Stimulated activated CD8-positive, alpha-beta memory T cell treated with anti-CD3 and anti-CD28 coated beads, Interleukin-12 subunit alpha, Interleukin-12 subunit beta, amount 100 ng/mL, for 4 hours (primary cell): ENCODE results near the gene GABPA.
"Not testable (repeated sequence)": the region's sequence is repeated elsewhere in the genome, so short reads cannot be mapped to it uniquely, and the experiment has no call there.

Experiments
- DNase-seq: peaks from one replicate; pipeline ENCODE4 v3.0.0-alpha.2; 2020; ENCODE audit warnings: low read depth

GABPA gene

DNA sequence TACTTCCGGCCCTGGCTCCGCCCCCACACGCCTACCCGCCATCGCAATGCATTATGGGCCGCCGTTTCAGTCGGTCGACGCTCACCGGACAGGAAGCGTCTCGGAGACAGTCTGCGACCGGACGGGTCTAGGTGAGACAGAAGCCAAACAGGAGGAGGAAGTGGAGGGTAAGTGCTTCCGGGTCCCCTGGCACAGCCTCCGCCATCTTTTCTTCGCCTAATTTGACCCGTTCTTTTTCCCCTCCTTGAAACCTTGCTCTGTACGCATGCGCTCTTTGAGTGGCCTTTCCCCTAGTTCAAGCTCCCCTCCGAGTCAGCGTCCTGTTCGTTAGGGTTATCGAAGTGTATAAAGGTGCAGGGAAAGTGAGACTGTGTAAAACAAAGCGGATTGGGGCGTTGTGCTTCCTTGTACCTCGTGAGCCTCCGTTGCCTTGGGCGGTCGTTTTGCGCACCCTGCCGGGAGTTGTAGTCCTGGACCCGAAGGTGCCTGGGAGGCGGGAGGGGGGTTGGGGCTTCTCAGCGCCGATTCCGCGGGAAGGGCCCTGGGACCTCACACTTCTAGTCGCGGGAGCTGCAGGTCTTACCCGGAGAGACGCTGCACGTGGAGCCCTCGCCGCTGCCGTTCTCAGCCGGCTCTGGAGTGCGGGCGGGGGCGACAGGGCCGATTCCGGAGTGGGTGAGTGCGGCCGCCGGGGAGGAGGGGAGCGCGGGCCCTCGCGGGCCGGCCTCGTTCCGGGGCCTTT is at the start of gene GABPA, which contains the start of gene ATP5PF:
Gene GABPA, plus strand, starts transcription at position 69 of the 742 bp plus-strand sequence. CDS start 6,627 bp downstream, outside the sequence.
Gene ATP5PF, minus strand, starts transcription at position 1 of the 742 bp plus-strand sequence. CDS start 5,110 bp downstream, outside the sequence.
- DNase-seq, result peak; percentile 97

DNA sequence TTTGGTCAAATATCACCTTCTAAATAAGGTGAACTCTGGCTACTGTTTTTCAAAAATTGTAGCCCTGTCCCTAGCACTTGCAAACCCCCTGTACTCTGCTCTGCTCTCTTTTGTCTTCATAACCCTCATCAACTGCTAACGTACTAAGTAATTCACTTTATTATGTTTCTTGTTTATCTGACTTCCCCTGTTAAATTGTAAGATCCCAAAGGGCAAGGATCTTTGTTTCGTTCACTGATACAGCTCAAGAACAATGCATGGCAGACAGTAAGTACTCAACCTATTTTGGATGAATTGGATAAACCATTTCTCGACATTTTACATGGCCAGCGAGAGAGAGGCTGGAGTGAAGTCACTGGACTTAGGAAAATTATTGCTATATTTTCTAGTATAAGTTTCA is 47.0 kb upstream of the GABPA start:
- no peak for DNase-seq

DNA sequence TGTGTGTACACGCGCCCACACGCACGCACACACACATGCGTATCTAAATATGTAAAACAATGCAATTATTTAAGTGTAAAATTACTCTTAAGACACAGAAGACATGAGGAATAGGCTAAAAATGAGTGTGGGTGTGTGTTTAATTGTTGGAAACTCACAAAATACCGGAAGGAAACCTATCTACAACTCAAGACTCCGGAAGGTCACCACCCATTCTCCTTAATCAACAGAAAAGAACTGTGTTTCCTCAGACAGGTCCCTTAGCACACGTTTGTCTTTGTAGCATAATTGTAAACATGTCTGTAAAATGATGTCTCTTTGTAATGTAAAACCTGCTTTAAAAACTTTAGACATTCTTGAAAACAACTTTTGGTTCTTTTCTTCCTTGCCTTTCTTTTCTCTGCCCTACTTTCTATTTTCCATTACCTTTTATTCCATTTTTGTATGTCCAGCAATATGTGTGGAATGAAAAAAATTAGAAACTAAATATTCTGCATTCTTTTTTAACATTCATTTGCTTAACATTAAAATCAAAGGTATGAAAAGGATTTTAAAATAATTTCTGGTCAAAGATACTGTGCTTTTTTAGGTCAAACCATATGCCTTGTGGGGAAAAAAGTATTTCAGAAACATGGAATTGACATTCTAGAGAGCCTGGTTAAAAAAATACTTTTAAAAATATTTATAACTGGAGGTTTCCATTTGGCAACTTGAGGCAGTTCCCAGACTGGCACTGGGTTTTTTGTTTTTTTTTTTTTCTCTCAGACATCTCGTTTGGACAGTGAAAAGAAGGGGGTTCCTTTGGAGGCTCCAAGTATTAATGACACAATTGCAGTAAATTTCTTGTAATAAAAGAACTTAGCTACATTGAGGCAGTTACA is 46.3 kb upstream of the GABPA start:
- DNase-seq, result no peak

DNA sequence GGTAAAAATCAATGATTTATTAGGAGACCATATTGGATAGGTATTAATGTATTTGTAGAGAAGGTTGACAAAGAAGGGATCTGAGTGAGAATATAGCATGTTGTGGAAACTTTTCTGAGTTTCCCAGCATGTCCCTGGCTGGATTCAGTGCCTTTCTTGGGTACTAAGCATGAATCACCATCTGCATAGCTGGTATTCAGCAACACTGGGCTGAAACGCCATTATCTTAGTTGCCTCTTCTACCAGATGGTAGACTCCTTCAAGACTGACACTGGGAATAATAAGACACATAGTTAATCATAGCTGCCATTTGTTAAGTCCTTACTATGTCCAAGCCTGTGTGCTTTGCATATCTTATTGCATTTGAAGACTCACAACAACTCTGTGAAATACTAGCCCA is 45.5 kb upstream of the GABPA start:
- DNase-seq, result no peak

DNA sequence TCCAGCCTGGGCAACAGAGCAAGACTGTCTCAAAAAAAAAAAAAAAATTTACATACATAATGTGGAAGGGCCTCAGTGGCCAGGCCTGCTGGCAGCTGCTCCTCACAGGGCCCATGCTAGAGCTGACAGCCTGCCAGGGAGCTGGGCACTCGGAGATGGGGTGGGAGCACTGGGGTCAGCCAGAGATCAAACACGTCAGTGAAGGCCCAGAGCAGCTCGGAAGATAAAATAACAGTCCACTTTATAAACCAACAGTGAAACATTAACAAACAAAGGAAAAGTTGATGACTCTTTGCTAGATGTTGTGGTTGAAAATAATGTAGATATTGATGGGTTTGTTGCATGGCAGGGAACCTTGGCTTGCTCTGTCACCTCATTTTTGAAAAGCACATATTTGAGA is 42.8 kb upstream of the GABPA start:
- no peak for DNase-seq

DNA sequence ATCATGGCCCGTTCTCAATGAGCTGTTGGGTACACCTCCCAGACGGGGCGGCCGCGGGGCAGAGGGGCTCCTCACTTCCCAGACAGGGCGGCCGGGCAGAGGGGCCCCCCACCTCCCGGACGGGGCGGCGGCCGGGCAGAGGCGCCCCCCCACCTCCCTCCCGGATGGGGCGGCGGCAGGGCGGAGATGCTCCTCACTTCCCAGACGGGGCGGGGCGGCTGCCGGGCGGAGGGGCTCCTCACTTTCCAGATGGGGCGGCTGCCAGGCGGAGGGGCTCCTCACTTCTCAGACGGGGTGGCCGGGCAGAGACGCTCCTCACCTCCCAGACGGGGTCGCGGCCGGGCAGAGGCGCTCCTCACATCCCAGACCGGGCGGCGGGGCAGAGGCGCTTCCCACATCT is 39.3 kb upstream of the GABPA start:
- DNase-seq, result not testable (repeated sequence)

DNA sequence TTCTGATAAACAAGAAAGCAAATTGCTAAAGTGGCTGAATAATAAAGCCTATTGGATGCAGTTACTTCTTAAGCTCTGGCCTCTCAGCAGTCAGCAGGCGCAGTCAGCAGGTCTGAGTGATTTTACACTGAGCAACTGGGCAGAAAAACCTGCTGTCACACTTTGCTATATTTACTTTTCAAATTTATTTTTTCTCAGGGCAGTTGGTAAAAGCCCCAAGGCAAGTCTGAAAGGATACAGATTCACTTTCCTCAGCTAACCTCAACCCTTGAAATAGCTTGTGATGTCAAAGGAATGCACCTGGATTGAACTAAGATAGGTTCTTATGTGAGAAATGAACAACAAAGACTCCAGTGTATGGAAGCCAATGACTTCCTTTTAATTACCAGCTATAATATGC is 34.0 kb upstream of the GABPA start:
- DNase-seq, result no peak

DNA sequence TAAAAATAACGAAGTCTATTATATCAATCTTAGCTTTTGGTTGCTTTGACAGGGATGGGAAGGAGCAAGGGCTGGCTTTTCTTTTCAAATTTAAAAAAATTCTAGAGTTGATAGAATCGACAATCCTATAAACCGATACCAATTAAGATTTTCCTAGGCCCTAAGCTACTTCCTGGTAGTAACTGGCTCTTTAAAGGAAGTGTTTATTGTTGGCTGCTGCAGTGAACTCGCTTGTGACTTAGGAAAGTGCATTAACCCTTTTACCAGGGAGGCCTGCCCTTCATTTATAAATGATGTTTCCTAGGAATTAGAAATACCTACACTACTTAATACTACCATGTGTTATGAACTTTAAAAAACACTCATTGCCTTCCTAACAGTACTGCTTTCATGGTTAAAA is 33.2 kb upstream of the GABPA start:
- no peak for DNase-seq

DNA sequence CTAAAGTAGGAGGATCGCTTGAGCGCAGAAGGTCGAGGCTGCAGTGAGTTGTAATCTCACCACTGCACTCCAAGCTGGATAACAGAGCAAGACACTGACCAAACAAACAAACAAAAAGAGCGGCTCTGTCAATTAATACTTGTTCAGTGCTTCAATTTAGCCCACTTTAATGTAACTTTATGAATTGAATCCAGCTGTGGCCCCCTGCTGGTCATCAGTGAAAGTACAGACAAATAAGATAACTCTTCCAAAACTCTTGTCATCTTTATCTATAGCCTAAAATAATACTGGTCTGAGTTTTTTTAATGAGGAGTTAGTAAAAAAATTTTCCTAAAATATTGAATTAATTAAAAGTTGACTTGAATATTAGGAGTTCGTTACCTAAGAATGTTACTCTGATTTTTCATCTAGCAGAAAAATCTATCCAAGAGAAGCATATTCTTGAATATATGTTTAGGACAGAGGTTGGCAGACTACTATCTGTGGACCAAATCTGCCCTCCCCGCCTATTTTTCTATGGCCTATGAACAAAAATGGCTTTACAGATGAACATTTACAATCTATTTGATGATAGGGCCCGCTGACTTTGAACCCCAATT is 26.2 kb upstream of the GABPA start:
- no peak for DNase-seq

DNA sequence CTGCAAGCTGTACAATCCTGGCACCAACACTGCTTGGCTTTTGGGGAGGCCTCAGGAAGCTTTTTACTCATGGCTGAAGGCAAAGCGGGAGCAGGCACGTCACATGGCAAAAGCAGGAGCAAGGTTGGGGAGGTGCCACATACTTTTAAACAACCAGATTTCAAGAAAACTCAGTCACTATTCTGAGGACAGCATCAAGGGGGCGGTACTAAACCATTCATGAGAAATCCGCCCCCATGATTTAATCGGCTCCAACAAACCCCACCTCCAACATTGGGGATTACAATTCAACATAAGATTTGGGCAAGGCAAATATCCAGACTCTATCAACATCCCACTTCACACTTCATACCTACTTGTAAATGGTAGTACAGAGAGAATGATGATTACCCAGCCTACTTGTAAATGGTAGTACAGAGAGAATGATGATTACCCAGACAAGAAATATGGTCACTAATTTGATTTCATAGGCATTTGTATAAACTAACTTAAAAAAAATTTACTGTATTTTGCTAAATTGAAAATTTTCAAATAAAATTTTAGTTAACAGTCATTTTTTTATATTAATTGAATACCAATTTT is 25.0 kb upstream of the GABPA start:
- no peak for DNase-seq

DNA sequence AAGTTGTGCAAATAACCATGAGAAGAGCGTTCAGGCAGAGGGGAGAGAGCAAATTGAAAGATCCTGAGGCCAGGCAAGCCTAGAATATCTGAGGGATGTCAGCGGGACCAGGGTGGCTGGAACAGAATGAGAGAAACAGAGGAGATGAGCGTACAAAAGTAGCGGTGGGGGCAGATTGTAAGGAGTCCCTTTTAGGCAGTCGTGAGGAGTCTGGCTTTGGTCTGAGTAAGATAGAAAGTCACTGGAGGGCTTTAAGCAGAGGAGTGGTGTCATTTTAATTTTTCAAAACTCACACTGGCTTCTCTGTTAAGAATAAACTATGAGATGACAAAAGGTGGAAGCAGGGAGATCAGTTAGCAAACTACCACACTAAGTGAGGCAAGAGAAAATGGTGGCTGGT is 24.2 kb upstream of the GABPA start:
- no peak for DNase-seq

DNA sequence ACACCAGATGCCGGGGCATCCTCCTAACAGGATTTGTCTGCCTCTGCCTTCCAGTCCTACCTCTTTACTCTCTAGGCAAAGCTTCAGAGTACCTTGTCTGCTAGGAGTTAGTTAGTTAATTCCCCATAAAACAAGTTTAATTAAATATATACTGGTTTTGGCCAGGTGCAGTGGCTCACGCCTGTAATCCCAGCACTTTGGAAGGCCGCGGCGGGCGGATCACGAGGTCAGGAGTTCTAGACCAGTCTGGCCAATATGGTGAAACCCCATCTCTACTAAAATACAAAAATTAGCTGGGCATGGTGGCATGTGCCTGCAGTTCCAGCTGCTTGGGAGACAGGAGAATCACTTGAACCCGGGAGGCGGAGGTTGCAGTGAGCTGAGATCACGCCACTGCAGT is 20.7 kb upstream of the GABPA start:
- not testable (repeated sequence) for DNase-seq

DNA sequence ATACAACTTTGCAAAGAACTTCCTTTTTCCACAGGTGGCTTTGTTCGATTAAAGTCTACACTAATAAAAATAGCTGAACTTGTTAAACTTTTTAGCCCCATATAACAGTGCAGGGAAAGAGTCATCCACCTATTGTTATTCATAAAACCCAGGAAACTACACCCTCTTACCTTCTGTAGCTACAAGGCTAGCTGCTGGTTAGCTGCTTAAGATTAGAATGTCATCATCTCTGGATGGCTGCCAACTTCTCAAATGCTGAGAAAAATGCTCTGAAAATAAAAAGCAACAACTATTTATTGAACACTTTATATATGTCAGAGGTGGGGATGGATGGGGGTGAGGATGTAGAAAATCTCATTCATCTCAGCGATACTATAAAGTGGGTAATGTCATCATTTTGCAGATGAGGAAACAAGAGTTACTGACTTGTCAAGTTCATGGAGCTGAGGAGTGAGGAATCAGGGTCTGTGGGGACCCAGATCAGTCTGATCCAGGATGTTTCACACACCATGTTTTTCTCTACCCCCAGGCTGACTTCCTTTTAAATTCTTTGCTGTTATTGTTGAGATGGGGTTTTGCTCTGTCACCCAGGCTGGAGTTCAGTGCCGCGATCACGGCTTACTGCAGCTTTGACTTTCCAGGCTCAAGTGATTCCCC is 17.2 kb upstream of the GABPA start:
- DNase-seq, result no peak

DNA sequence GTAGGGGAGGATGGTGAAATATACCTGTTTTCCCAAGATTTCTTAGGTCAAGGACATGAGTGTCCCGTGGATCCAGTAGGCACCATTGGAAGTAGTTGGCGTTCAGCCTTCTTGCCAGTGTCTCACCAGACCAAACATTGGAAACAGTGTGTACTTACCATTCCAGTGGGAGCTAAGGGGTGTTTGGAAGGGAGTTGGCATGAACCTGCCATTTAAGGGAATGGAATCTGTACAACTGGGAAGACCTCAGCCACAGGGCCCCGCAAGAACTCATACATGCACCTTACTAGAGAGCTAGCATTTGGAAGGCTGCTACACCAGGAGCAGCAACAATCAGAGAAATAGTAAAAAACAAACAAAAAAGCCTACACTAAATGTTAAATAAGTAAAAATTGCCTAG is 12.8 kb upstream of the GABPA start:
- no peak for DNase-seq

DNA sequence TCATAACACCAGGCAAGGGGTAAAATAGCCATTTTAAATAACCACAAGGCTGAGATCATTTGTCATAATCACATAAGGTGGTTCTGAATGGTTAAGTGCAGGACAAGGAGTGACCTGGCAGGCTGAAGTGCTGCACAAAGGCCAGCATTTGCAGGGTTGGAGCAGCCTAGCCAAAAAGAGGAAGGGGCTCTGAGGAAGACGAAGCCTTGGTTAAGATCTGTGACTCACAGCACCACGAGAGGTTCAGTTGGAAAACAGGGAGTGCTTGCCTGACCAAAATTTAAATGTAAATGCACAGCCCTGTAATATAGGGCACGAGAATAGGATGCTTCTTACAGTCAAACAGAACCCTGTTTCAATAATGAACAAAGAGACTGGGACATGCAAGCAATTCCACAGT is 12.1 kb upstream of the GABPA start:
- DNase-seq, result no peak

DNA sequence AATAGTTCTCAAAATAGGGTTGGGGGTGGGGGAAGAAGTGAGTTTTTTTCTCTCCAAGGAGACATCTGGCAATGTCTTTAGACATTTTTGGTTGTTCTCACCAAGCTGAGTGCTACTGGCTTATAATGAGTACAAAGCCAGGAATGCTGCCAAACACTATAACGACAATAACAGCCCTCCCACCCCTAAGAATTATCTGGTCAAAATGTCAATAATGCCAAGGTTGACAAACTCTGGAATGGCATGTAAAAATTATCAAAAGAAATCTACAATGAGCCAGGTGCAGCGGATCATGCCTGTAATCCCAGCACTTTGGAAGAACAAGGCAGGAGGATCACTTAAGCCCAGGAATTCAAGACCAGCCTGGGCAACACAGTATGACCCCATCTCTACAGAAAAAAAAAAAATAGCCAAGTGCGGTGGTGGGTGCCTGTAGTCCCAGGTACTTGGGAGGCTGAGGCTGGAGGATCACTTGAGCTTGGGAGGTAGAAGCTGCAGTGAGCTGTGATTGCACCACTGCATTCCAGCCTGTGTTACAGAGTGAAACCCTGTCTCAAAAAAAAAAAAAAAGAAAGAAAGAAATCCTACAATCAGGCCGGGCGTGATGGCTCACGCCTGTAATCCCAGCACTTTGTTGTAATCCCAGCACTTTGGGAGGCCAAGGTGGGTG is 2.5 kb upstream of the GABPA start:
- no peak for DNase-seq

DNA sequence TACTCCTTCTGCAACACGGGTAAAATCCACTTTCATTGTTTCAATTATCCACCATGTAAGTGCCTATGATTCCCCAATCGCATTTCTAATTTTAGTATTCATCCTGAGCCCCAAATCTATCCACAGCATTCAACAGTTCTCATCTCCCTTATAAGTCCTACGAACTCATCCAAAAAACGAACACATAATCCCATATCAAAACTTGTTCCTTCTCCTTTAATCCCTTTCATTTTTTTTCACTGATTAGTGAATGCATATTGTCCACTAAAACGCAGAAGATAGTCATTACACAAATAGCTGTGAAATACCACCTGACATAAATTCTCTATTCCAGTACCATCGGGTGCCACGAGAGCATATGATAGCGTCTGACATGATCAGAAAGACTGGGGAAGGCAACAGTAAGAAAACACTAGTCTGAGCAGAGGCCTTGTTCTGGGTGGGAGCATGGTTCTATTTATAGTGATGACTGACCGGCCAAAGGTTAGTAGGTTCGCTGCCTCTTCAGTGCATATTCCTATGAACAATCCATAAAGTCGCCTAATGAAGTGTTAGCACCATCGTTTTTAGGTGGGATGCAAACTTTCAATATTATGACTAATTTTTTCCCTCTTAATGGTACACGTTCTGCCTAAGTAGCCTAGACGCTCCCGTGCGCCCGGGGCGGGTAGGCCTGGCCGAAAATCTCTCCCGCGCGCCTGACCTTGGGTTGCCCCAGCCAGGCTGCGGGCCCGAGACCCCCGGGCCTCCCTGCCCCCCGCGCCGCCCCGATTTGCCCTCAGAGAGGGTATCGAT is 716 bp upstream of the GABPA start:
- DNase-seq, result no peak

DNA sequence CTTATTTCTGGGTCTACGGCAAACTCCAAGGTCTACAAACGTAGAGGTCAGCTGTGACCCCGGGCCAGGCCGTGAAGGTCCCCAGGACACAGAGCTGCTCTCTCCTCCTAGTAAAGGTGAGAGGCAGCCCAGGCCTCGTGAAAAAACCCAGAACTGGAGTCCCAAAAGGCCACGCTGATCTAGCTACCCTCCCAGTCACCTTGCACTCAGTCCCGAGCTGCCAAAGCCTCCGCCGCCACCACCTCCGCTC is 193 bp upstream of the GABPA start:
- no peak for DNase-seq

DNA sequence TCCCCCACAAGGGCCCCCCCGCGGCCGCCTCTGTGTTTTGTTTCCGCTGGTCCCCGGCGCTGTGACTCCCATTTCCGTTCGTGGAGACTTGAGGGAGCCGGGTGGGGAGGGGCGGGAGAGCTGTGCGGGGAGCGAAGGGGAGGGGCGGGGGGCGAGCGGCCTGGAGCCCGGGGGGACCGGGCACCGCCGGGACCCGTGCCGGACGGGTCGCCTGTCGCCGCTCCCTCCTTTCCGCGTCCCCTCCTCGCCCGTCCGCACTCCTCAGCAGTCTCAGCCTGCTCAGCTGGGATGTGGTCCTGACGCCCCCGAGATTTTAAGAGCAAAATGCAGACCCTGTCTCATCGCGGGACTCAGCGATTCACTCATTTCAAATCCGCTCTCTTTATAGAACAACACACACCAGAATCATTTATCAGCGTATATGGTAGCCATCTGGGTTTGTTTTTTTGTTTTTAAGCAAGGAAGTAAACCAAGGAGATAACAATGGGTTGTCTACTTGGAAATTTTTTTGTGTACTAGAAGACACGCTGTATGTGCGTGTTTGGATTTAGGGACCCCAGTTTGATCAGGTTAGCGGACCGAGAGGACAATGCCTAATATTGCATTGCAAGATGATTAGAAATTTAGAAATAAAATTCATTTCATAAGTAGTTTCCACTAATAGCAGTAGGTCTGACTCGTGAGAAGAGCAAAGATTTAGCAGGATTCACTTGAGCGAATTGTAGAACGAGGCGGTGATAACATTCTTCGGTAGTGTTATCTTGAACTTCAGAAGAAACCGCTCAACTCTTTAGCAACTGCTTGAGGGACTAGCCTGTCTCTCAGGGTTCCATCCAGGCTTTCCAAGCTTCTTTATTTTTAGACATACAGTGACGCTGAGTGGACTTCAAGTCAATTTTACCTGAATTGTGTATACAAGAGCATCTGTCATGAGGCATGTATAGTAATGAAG is 1.1 kb downstream of the GABPA start:
- DNase-seq, result no peak

DNA sequence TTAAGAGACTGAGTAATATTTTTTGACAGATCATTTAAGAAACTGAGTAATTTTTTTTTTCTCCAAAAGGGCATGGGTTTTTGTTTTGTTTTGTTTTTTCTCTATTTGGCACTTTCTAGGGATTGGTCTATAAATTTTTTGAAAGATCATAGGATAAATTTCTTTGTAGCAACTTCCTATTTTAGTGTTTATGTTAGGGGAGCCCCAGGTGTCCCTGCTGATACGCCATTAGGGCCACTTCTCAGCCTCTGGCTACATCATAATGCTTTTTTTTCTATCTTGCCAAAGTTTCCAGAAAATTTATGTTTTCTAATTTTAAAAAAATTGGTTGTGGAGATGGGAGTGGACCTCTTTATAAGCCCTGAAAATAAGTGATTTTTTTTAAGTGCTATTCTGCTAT is 2.6 kb downstream of the GABPA start:
- DNase-seq, result no peak
